ENCODE results near the gene IVNS1ABP.
"Not testable (repeated sequence)": the region's sequence is repeated elsewhere in the genome, so short reads cannot be mapped to it uniquely, and the experiment has no call there.

Gene IVNS1ABP

DNA sequence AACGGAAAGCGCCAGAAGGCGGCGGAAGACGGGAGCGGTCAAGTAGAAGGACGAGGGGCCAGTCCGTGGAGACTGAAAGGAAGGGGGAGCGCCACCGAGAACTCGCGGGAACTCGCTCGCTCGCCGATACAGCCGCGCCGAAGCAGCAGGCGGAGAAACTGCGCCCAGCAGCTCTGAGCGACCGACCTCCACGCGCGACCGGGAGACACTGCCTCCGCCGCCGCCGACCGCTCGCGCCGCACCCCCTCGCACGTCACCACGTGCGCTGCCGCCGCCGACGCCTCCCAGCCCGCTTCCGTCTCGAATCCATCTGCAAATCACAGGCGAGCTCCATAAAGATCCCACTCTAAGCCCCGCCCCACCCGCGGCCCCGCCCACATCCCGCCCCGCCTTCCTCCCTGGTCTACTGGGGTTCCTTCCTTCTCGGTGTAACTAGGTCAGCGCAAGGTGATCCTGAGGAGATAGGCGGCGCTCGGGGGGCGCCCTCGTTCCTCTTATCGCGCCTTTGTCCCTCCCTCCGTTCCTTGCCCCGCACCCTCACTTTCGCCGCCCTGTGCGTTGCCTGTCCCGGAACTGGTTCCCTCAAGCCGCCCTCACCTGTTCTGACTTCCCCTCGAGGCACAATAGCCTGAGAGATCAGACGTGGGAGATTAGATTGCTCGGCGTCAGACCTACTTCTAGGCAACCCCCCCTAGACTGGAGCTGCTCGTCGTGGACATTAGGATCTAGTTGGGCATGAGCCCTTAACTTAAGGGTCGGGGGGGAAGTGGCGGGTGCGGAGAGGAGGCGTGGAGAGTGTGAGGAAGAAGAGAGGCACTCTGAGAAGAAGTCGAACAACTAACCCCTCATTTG lies at the start of gene IVNS1ABP:
TSS of gene IVNS1ABP (minus strand) at position 210 of the 852 bp plus-strand sequence. CDS start 7,750 bp downstream, outside the sequence.
- DNase-seq (ENCODE audit: low read depth in 2 of 2): peak; percentile 92 to 93

- no peak for DNase-seq (ENCODE audit: low read depth in 2 of 2)
Measured at GRCh38 chr1:185365951-185366350, 48.9 kb upstream of the IVNS1ABP start.

GRCh38 chr1:185364528-185364927 lies 47.5 kb upstream of the IVNS1ABP start:
- DNase-seq (ENCODE audit: low read depth in 2 of 2): not testable (repeated sequence)

- no peak for DNase-seq (ENCODE audit: low read depth in 2 of 2)
Measured at GRCh38 chr1:185363205-185363604, 46.2 kb upstream of the IVNS1ABP start.

DNA sequence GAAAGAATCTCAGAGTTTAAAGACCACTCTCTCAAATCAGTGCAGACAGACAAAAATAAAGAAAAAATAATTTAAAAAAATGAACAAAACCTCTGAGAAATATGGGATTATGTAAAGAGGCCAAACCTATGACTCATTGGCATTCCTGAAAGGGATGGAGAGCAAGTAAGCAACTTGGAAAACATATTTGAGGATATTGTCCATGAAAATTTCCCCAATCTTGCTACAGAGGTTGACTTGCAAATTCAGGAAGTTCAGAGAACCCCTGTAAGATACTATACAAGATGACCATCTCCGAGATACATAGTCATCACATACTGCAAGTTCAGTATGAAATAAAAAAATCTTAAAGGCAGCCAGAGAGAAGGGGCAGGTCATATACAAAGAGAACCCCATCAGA lies 43.7 kb upstream of the IVNS1ABP start:
- DNase-seq (ENCODE audit: low read depth in 2 of 2): no peak

DNA sequence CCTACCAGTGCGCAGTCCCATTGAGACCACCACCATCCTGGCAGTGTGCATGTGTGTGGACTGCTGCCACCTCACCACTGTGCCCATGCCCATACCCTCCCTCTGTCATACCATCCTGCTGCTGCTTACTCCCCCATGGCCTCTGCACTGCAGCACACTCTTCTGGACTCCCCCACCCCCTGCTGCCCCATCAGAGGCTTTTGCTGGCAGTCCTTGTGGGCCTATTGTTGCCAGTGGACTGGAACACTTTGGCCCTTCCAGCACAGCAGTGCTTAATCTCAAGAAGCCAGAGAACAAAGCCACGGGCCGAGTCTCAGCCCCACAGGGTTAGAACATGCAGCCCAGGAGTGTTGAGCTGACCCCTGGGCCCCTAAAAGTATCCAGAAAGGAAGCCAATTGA lies 41.9 kb upstream of the IVNS1ABP start:
- no peak for DNase-seq (ENCODE audit: low read depth in 2 of 2)

DNA sequence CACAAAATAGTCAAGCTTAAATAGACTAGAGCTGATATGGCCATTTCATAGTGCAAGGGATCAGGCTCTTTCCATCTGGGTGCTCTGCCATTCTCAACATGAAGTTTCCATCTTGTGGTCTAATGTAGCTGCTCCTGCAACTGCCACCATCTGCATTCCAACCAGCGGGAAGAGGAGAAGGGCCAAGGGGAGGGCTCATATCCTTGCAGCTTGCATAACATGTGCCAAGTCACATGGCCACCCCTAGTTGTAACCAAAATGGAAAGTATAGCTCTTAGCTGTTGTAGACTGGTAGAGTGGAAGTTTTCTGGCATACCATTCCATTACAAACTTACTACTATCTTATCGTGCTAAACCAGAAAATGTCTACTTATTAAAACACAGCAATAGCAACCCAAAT lies 38.9 kb upstream of the IVNS1ABP start:
- DNase-seq (ENCODE audit: low read depth in 2 of 2): no peak

- no peak for DNase-seq (ENCODE audit: low read depth in 2 of 2)
Measured at GRCh38 chr1:185353124-185353523, 36.1 kb upstream of the IVNS1ABP start.

GRCh38 chr1:185351734-185352466 lies 34.9 kb upstream of the IVNS1ABP start:
- DNase-seq (ENCODE audit: low read depth in 2 of 2): no peak

DNA sequence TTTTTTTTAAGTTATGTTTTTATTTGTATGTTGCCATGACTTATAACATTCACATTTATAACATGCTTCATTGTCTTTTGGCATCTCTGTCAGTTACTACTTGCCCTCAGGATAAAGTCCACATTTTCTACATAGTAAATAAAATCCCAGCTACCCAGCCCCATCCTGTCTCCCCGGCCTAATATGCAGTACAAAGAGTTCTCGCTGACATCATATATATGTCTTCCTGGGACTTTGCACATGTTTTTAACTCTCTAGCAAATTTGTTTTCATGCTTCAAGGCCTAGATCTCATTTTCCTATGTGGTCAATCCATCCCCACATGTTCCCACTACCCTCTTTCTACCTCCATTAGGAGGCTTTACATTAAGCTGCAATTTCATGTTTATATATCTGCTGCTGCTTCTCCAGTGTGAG lies 33.0 kb upstream of the IVNS1ABP start:
- no peak for DNase-seq (ENCODE audit: low read depth in 2 of 2)

- no peak for DNase-seq (ENCODE audit: low read depth in 2 of 2)
Measured at GRCh38 chr1:185349556-185349955, 32.5 kb upstream of the IVNS1ABP start.

DNA sequence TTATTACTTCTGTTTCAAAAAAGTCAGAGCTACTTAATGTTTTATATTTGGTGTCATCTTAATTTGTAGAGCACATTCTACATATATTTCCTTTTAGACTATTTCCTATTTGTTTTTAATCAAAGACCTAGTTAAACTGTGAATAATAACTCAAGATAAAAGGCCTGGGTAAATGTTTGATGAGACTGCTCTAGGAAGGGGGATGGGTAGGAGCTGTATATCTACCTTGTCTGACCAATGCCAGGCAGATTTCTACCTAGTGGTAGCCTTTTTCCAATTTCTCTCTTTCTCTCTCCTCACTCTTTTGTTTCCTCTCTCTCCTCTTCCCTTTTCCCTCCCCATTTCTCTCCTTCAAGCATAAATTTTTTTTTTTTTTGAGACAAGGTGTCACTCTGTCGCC lies 31.9 kb upstream of the IVNS1ABP start:
- DNase-seq (ENCODE audit: low read depth in 2 of 2): no peak

DNA sequence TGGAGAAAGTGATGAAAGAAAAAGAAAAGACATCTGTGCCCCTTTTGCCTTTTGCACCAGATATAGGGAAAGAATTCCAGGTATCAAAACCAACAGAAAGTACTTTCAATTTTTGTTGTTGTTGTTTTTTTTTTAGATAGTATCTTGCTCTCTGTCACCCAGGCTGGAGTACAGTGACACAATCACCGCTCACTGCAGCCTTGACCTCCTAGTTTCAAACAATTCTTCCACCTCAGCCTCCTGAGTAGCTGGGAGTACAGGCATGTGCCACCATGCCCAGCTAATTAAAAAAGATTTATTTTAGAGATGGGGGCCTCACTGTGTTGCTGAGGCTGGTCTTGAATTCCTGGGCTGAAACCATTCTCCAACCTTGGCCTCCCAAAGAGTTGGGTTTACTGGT lies 31.3 kb upstream of the IVNS1ABP start:
- DNase-seq (ENCODE audit: low read depth in 2 of 2): no peak

- DNase-seq (ENCODE audit: low read depth in 2 of 2): no peak
Measured at GRCh38 chr1:185345913-185346720, 29.1 kb upstream of the IVNS1ABP start.

DNA sequence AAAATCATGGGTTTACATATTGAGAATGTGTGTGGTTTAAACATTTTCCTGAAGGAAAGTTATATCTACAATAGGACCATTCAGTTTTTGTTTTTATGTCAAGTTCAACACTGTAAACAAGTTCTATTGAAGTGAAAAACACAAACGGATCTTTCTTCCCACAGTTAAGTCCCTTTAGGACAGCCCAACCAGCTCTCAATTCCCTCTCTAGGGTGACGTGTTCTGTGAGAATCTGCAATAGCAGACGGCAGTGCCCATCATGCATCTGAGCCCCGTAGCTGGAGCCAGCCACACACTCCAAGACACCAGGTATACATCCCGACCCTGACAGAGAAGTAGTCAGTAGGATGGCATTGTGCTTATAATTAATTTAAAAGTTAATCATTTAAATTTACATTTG lies 26.3 kb upstream of the IVNS1ABP start:
- DNase-seq (ENCODE audit: low read depth in 2 of 2): no peak

- DNase-seq (ENCODE audit: low read depth in 2 of 2): no peak
Measured at GRCh38 chr1:185342672-185343259, 25.7 kb upstream of the IVNS1ABP start.

- DNase-seq (ENCODE audit: low read depth in 2 of 2): no peak
Measured at GRCh38 chr1:185342017-185342416, 25.0 kb upstream of the IVNS1ABP start.

- DNase-seq (ENCODE audit: low read depth in 2 of 2): no peak
Measured at GRCh38 chr1:185341196-185341781, 24.2 kb upstream of the IVNS1ABP start.

DNA sequence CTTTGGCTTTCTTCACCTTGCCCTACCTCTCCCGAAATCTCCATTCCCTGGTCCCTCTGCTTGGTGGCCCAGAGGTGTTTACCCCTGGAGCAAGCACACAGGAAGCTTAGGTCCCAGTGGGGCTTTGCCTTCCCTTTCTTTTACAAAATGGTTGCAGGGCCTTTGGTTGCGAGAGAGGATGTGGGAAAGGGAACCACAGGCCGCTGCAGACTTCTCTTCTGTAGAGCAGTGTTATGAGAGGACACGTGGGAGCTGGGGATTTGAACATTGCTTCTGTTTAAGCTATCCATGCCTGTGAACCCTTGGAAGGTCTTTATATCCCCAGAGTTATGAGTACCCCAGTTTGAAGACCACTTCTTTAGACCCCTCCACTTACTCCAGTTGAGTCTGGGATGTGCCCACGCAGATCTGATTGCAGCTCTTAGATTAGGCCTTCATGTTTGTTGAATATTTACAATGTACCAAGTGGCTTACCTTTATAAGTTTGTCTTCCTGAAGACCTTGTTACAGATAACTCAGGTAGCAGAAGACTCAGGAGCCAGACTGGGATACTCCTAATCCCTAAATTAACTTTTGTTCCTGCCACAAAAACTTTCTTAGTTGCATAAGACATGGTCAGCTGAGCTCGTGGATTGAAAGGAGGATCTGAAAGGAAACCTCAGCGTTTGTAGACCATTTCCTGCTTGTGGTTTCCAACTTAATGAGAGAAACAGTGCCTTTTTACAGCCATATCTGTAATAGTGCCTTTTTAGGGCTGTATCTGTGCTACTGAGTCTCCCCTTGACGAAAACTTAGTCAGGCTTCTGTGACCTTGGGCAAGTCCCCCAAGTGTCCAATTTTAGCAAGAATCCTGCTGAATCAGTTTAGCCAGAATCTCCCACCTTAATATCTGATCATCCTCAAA lies 21.9 kb upstream of the IVNS1ABP start:
- no peak for DNase-seq (ENCODE audit: low read depth in 2 of 2)

GRCh38 chr1:185337246-185337645 lies 20.2 kb upstream of the IVNS1ABP start:
- DNase-seq (ENCODE audit: low read depth in 2 of 2): no peak

Data from stimulated activated CD4-positive, alpha-beta T cell treated with anti-CD3 and anti-CD28 coated beads, Interleukin-1b, Interleukin-23, amount 100 ng/mL, for 4 hours (primary cell).